Kidney (tissue), 14 donors: ENCODE data around the gene MCFD2. TPM values are rescaled to one million over a fixed set of nuclear protein-coding genes. Genes with fewer than 3 reads are reported as not detected.

Experiments used
- DNase-seq, 5 donors: peaks; one replicate each; pipeline ENCODE4 v3.0.0-alpha.2; 2013 to 2020
- FAIRE-seq: peaks from 2 replicates; lab custom pipeline; 2012; peaks lifted over from hg19 to GRCh38; lab: Jason Lieb, UNC
- H3K27ac ChIP-seq, 2 donors: one replicate each; pipeline ENCODE4 v1.7.0; 2013; ENCODE audit warnings: low read depth in 2 of 2, low read length in 2 of 2, inconsistent platforms in 1 of 2
- H3K27me3 ChIP-seq: one replicate; pipeline ENCODE4 v1.7.1; 2013; ENCODE audit warnings: low read length, inconsistent platforms; ENCODE audit not compliant: control insufficient read depth, insufficient read depth
- H3K36me3 ChIP-seq, 3 donors: one replicate each; pipeline versions ENCODE4 v1.7.0 to v1.7.1; 2013; ENCODE audit warnings: low read length in 3 of 3, control low read depth in 1 of 3, inconsistent platforms in 1 of 3; ENCODE audit not compliant: insufficient read depth in 3 of 3, control insufficient read depth in 2 of 3
- H3K4me1 ChIP-seq, 3 donors: one replicate each; pipeline versions ENCODE4 v1.7.0 to v1.7.1; 2013; ENCODE audit warnings: low read length in 3 of 3, inconsistent platforms in 1 of 3, low read depth in 1 of 3; ENCODE audit not compliant: control insufficient read depth in 2 of 3, insufficient read depth in 2 of 3
- H3K4me3 ChIP-seq, 3 donors: one replicate each; pipeline versions ENCODE4 v1.7.0 to v1.8.1; 2013; ENCODE audit warnings: low read length in 3 of 3, control low read depth in 1 of 3, inconsistent platforms in 1 of 3
- H3K9ac ChIP-seq, 3 donors: one replicate each; pipeline versions ENCODE4 v1.7.0 to v1.7.1; 2013; ENCODE audit warnings: low read length in 3 of 3, control low read depth in 1 of 3, inconsistent platforms in 1 of 3
- H3K9me3 ChIP-seq, 3 donors: one replicate each; pipeline versions ENCODE4 v1.7.0 to v1.7.1; 2013; ENCODE audit warnings: low read length in 3 of 3, control low read depth in 1 of 3, inconsistent platforms in 1 of 3; ENCODE audit not compliant: control insufficient read depth in 2 of 3, insufficient read depth in 1 of 3
- intact Hi-C: fragments of 100-400 bp; cut with DNase I; formaldehyde crosslinking; loops from one replicate; pipeline ENCODE4 v1.11.1; 2022
- polyA plus RNA-seq: library from polyadenylated mRNA; stranded (reverse); fragments of 350-450 nt; fragmentation: Illumina TruSeq; extraction: RNeasy Lipid Tissue Mini Kit (QIAGEN cat#74804); gene quantifications from one replicate; pipeline ENCODE4 v1.2.3, GENCODE V29; 2014; ENCODE audit warnings: low read depth, low replicate concordance; ENCODE audit not compliant: insufficient read depth
- total RNA-seq: library from RNA; stranded (reverse); fragmentation: NEBNext Ultra II Directional; extraction: Animal tissue kit (Norgen Biotek cat#: 25700); gene quantifications from one replicate; pipeline ENCODE4 v1.2.1, GENCODE V29; 2021
- TF ChIP-seq, protein P1 (sequence below): IDR thresholded peaks from 3 replicates; pipeline ENCODE4 v1.5.1; 2012; ENCODE audit warnings: mild to moderate bottlenecking, moderate library complexity, borderline replicate concordance; ENCODE audit not compliant: insufficient read depth; ENCODE audit errors: extremely low read depth
- donor health status: control.
- donor health status: control.
- donor health status: control.
- donor health status: control.
- donor health status: control.
- donor health status: DM: yes; HTN: yes; CAD: no.
- donor health status: Normal renal cell carcinoma (clear cell type).

MCFD2 gene
- total and polyA plus RNA-seq, 2 donors from 2014 or later, result 42.2 to 86.6 TPM

DNA sequence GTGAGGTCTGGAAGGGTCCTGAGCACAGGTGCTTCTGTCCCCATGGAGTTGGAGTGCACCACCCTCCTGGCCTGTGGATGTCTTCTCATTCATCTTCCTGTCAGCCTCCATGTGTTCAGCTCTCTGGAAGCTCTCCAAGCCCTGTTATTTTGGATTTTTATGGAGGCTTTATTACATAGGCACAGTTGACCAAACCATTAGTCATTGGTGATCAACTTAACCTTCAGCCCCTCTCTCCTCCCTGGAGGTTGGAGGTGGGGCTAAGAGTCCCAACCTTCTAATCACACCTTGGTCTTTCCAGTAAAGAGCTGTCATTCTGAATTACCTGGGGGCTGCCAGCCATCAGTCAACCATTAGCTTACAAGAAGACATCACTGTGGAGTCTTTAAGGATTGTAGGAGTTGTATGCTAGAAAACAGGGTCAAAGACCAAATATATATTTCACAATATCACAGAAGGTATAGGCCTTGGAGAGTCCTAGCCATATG lies 7.5 kb upstream of the MCFD2 start:
- intact Hi-C loops, result no loop called here
- no peak for DNase-seq
- Histone ChIP-seq H3K9me3 (peaks cover 0 to 7% (median 0%) of the 10 kb centered on the region in 3 donors), H3K9ac (no peak overlapping the region), H3K4me1 (peaks cover 0 to 2% (median 0%) of the 10 kb centered on the region in 3 donors), H3K27me3 (no peaks in the 10 kb centered on the region), H3K36me3 (no peaks in the 10 kb centered on the region), H3K27ac (no peak overlapping the region), H3K4me3 (no peak overlapping the region)
- TF ChIP-seq, protein P1, sequence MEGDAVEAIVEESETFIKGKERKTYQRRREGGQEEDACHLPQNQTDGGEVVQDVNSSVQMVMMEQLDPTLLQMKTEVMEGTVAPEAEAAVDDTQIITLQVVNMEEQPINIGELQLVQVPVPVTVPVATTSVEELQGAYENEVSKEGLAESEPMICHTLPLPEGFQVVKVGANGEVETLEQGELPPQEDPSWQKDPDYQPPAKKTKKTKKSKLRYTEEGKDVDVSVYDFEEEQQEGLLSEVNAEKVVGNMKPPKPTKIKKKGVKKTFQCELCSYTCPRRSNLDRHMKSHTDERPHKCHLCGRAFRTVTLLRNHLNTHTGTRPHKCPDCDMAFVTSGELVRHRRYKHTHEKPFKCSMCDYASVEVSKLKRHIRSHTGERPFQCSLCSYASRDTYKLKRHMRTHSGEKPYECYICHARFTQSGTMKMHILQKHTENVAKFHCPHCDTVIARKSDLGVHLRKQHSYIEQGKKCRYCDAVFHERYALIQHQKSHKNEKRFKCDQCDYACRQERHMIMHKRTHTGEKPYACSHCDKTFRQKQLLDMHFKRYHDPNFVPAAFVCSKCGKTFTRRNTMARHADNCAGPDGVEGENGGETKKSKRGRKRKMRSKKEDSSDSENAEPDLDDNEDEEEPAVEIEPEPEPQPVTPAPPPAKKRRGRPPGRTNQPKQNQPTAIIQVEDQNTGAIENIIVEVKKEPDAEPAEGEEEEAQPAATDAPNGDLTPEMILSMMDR, result no peak
- no peak for FAIRE-seq

DNA sequence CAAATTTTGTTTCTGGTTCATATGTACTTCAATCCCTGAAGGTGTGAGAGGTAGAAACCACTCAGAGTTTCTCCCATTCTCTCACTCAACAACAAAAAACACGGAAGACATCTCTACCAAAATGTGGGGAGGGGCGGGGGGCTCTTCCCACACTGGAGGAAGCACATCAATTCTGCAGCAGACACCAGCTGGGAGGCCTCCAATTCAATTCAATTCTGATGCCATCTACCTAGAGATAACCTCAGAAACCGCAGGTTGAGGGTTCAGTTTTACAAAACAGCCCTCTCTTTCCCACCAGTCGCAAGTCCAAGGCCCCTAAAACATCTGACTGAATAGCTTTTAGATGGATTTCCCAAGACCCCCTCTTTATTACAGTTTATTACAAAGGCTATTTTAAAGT lies 7.0 kb upstream of the MCFD2 start:
- DNase-seq, result no peak
- H3K9me3 ChIP-seq, result peaks cover 0 to 7% (median 0%) of the 10 kb centered on the region in 3 donors
- H3K27ac ChIP-seq, result no peak overlapping the region
- H3K36me3 ChIP-seq, result no peaks in the 10 kb centered on the region
- H3K9ac ChIP-seq, result no peak overlapping the region
- TF ChIP-seq, protein P1, result no peak
- intact Hi-C loops, result no loop called here
- FAIRE-seq, result no peak
- H3K4me1 ChIP-seq, result peaks cover 0 to 2% (median 2%) of the 10 kb centered on the region in 3 donors
- no peak overlapping the region for H3K4me3 ChIP-seq
- no peaks in the 10 kb centered on the region for H3K27me3 ChIP-seq

DNA sequence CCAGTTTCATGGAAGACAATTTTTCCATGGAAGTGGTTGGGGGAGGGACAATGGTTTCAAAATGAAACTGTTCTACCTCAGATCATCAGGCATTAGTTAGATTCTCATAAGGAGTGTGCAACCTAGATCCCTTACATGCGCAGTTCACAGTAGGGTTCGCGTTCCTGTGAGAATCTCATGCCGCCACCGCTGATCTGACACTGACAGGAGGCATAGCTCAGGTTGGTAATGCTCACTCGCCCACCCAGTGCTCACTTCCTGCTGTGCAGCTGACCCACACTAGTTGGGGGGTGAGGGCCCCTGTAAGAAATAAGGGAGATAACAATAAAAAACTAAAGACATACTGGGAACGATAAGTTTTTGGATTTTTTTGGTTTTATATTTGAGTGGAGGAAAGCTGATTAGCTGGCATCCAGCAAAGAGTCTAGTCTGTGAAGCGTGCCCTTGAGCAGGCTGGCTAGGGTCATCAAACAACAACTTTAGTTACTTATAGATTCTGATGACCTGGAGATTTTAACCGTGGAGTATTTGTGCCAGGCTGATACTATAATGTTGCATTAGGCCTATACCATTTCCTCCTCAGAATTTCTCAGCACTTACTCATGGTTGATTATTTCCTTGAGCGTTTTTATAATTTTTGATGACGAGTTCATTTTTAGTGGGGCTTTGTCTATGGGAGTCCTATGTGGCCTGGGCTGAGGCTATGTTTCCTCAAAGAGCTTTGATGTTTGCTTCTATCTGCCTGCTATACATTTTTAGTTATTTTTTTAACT lies 6.3 kb upstream of the MCFD2 start:
- FAIRE-seq (no peak), DNase-seq (no peak)
- H3K27me3 ChIP-seq, result no peaks in the 10 kb centered on the region
- no peak overlapping the region for H3K27ac ChIP-seq
- H3K4me1 ChIP-seq, result peaks cover 0 to 5% (median 2%) of the 10 kb centered on the region in 3 donors
- peaks cover 0 to 7% (median 0%) of the 10 kb centered on the region in 3 donors for H3K9me3 ChIP-seq
- H3K36me3 ChIP-seq, result no peaks in the 10 kb centered on the region
- no peak overlapping the region for H3K9ac ChIP-seq
- no peak overlapping the region for H3K4me3 ChIP-seq
- TF ChIP-seq, protein P1, result no peak
- intact Hi-C loops, result no loop called here
